Neuronal stem cell (in vitro differentiated cells): ENCODE measurements around the gene ZNF345.
A peak's percentile ranks its signal among the peaks of the same experiment; 100 is the strongest.

Experiments
- DNase-seq: peaks from one replicate; pipeline ENCODE4 v3.0.0-alpha.2; 2013; ENCODE audit warnings: low spot score
- H2AFZ ChIP-seq: one replicate; pipeline ENCODE4 v1.6.1; 2013; ENCODE audit warnings: mild to moderate bottlenecking, low read length, inconsistent platforms
- H2AK5ac ChIP-seq: 2 replicates; pipeline ENCODE4 v1.6.1; 2013; ENCODE audit warnings: low read depth, mild to moderate bottlenecking, inconsistent platforms, low read length, moderate library complexity, mixed read lengths
- H2BK120ac ChIP-seq: 2 replicates; pipeline ENCODE4 v1.6.1; 2013; ENCODE audit warnings: low read depth, mild to moderate bottlenecking, inconsistent platforms, low read length, moderate library complexity, mixed read lengths
- H2BK12ac ChIP-seq: one replicate; pipeline ENCODE4 v1.6.1; 2013; ENCODE audit warnings: low read length, inconsistent platforms
- H2BK15ac ChIP-seq: 2 replicates; pipeline ENCODE4 v1.6.1; 2013; ENCODE audit warnings: mild to moderate bottlenecking, low read length, inconsistent platforms, mixed read lengths
- H2BK5ac ChIP-seq: one replicate; pipeline ENCODE4 v1.6.1; 2013; ENCODE audit warnings: inconsistent platforms, mild to moderate bottlenecking, low read length, moderate library complexity
- H3K14ac ChIP-seq: one replicate; pipeline ENCODE4 v1.6.1; 2013; ENCODE audit warnings: low read length, inconsistent platforms
- H3K18ac ChIP-seq: 2 replicates; pipeline ENCODE4 v1.6.1; 2013; ENCODE audit warnings: low read length, inconsistent platforms
- H3K23ac ChIP-seq: 2 replicates; pipeline ENCODE4 v1.6.1; 2013; ENCODE audit warnings: low read depth, mild to moderate bottlenecking, mixed read lengths, low read length, inconsistent platforms; ENCODE audit not compliant: poor library complexity
- H3K27ac ChIP-seq: replicated peaks from 3 replicates; pipeline ENCODE4 v1.5.1; 2013; ENCODE audit warnings: low read length, inconsistent platforms
- H3K27me3 ChIP-seq, 3 experiments: 2 replicates each; pipeline ENCODE4 v1.6.1; 2013; ENCODE audit warnings: low read length in 3 of 3, mild to moderate bottlenecking in 2 of 3, inconsistent platforms in 1 of 3, low read depth in 1 of 3, mixed read lengths in 1 of 3, moderate library complexity in 1 of 3; ENCODE audit not compliant: control insufficient read depth in 3 of 3, insufficient read depth in 3 of 3
- H3K36me3 ChIP-seq, 2 donors: replicated peaks in 1 of 2; 2 replicates each; pipeline ENCODE4 v1.6.1; 2013; ENCODE audit warnings: low read length in 2 of 2; ENCODE audit not compliant: control insufficient read depth in 2 of 2, insufficient read depth in 2 of 2
- H3K4ac ChIP-seq: 2 replicates; pipeline ENCODE4 v1.6.1; 2013; ENCODE audit warnings: inconsistent platforms, mild to moderate bottlenecking, low read length, moderate library complexity
- H3K4me1 ChIP-seq, 2 donors: 1 replicate in 1 of 2; 2 replicates in 1 of 2; pipeline ENCODE4 v1.6.1; 2013; ENCODE audit warnings: low read length in 2 of 2, low read depth in 1 of 2; ENCODE audit not compliant: control insufficient read depth in 2 of 2, insufficient read depth in 1 of 2
- H3K4me2 ChIP-seq: one replicate; pipeline ENCODE4 v1.6.1; 2013; ENCODE audit warnings: mild to moderate bottlenecking, low read length, inconsistent platforms; ENCODE audit not compliant: insufficient read depth, poor library complexity, severe bottlenecking
- H3K4me3 ChIP-seq, 2 donors: 2 replicates each; pipeline ENCODE4 v1.5.1; 2013; ENCODE audit warnings: low read length in 2 of 2, mild to moderate bottlenecking in 2 of 2, inconsistent platforms in 1 of 2, moderate library complexity in 1 of 2
- H3K79me1 ChIP-seq: one replicate; pipeline ENCODE4 v1.6.1; 2013; ENCODE audit warnings: low read depth, mild to moderate bottlenecking, inconsistent platforms, low read length, moderate library complexity
- H3K9ac ChIP-seq: one replicate; pipeline ENCODE4 v1.6.1; 2013; ENCODE audit warnings: mild to moderate bottlenecking, low read depth, low read length, inconsistent platforms; ENCODE audit not compliant: poor library complexity
- H3K9me3 ChIP-seq, 2 donors: replicated peaks in 1 of 2; 2 replicates each; pipeline versions ENCODE3 to v1.6.1; 2013; ENCODE audit warnings: low read length in 2 of 2, mild to moderate bottlenecking in 2 of 2, inconsistent platforms in 1 of 2, low read depth in 1 of 2, mixed read lengths in 1 of 2, moderate library complexity in 1 of 2; ENCODE audit not compliant: control insufficient read depth in 2 of 2, insufficient read depth in 1 of 2
- H4K8ac ChIP-seq: one replicate; pipeline ENCODE4 v1.6.1; 2013; ENCODE audit warnings: low read depth, mild to moderate bottlenecking, inconsistent platforms, low read length, moderate library complexity
- H4K91ac ChIP-seq: one replicate; pipeline ENCODE4 v1.6.1; 2013; ENCODE audit warnings: low read length, low read depth, mild to moderate bottlenecking, inconsistent platforms; ENCODE audit not compliant: poor library complexity
- WGBS, 2 donors: extraction: QIAGEN DNeasy Blood & Tissue Kit; methylation state at CpG; one replicate each; pipeline ENCODE4 v1.1.7; 2013; ENCODE audit warnings: missing lambda C conversion rate in 2 of 2, mixed read lengths in 1 of 2; ENCODE audit not compliant: insufficient read length in 2 of 2, insufficient replicate concordance in 1 of 2; ENCODE audit errors: extremely low coverage in 2 of 2; 5-methylcytosine and 5-hydroxymethylcytosine counted together

ZNF345 gene

GRCh38 chr19:36838784-36839324 is 11.8 kb upstream of the ZNF345 start:
- Histone ChIP-seq H3K23ac (peak overlapping the region; percentile 94), H3K9ac (peak overlapping the region; percentile 78), H3K4me1 (peaks cover 0 to 1% of the 10 kb centered on the region in 2 donors), H3K36me3 (peaks cover 3 to 44% of the 10 kb centered on the region in 2 donors), H3K14ac (no peak overlapping the region), H2AK5ac (peak overlapping the region; percentile 66), H3K27me3 (no peaks in the 10 kb centered on the region), H2BK120ac (no peak overlapping the region), H3K79me1 (peaks cover 3% of the 10 kb centered on the region), H2AFZ (peak overlapping the region; percentile 88), H4K8ac (no peak overlapping the region), H3K4me2 (peak overlapping the region; percentile 71), H2BK15ac (peak overlapping the region; percentile 62), H4K91ac (no peak overlapping the region), H2BK5ac (peak overlapping the region; percentile 96), H3K27ac (no peak overlapping the region), H3K4ac (no peak overlapping the region), H3K4me3 (peak overlapping the region; percentile 62 to 96), H2BK12ac (no peak overlapping the region), H3K18ac (peak overlapping the region; percentile 97), H3K9me3 (peaks cover 6 to 59% of the 10 kb centered on the region in 2 donors)
- DNase-seq = no peak
- WGBS, 2 donors = no CpG with 5 or more reads among the region's 12 CpGs

GRCh38 chr19:36847968-36848367 is 2.7 kb upstream of the ZNF345 start:
- Histone ChIP-seq H3K4me2 (no peak overlapping the region), H3K14ac (no peak overlapping the region), H4K91ac (no peak overlapping the region), H2BK5ac (no peak overlapping the region), H3K27me3 (no peaks in the 10 kb centered on the region), H3K18ac (no peak overlapping the region), H4K8ac (no peak overlapping the region), H2AK5ac (no peak overlapping the region), H3K9me3 (peaks cover 2 to 57% of the 10 kb centered on the region in 2 donors), H3K4me1 (no peaks in the 10 kb centered on the region), H3K23ac (no peak overlapping the region), H3K79me1 (peaks cover 8% of the 10 kb centered on the region), H3K36me3 (peaks cover 0 to 46% of the 10 kb centered on the region in 2 donors), H2BK15ac (no peak overlapping the region), H3K4ac (no peak overlapping the region), H2AFZ (no peak overlapping the region), H2BK12ac (no peak overlapping the region), H3K27ac (no peak overlapping the region), H2BK120ac (no peak overlapping the region), H3K4me3 (no peak overlapping the region), H3K9ac (no peak overlapping the region)
- WGBS, 2 donors = no CpG with 5 or more reads among the region's 1 CpG
- no peak for DNase-seq

- H3K4me2 ChIP-seq = peak overlapping the region; percentile 85
- H3K9ac ChIP-seq = peak overlapping the region; percentile 89
- H3K4ac ChIP-seq = no peak overlapping the region
- no peak overlapping the region for H2BK15ac ChIP-seq
- no peak overlapping the region for H2BK120ac ChIP-seq
- peaks cover 4 to 59% of the 10 kb centered on the region in 2 donors for H3K9me3 ChIP-seq
- H3K23ac ChIP-seq = peak overlapping the region; percentile 70
- H3K4me1 ChIP-seq = no peaks in the 10 kb centered on the region
- H3K4me3 ChIP-seq = peak overlapping the region; percentile 73 to 100
- H3K27me3 ChIP-seq = no peaks in the 10 kb centered on the region
- peak overlapping the region; percentile 28 for H3K14ac ChIP-seq
- peak overlapping the region; percentile 74 for H4K8ac ChIP-seq
- DNase-seq = peak; percentile 86
- WGBS, 2 donors = no CpG with 5 or more reads among the region's 36 CpGs
- H2BK5ac ChIP-seq = peak overlapping the region; percentile 83
- H2BK12ac ChIP-seq = no peak overlapping the region
- peak overlapping the region; percentile 89 for H3K18ac ChIP-seq
- H4K91ac ChIP-seq = no peak overlapping the region
- H2AK5ac ChIP-seq = no peak overlapping the region
- no peak overlapping the region for H3K27ac ChIP-seq
- H3K36me3 ChIP-seq = peaks cover 0 to 49% of the 10 kb centered on the region in 2 donors
- H2AFZ ChIP-seq = peak overlapping the region; percentile 91
- peaks cover 8% of the 10 kb centered on the region for H3K79me1 ChIP-seq
Observed at GRCh38 chr19:36849701-36850558, 746 bp upstream of the ZNF345 start.

GRCh38 chr19:36851898-36852297 is 1.2 kb downstream of the ZNF345 start:
- no peak overlapping the region for H3K18ac ChIP-seq
- no peak overlapping the region for H2BK12ac ChIP-seq
- no peaks in the 10 kb centered on the region for H3K27me3 ChIP-seq
- no peak overlapping the region for H2AFZ ChIP-seq
- no peak for DNase-seq
- no peak overlapping the region for H2AK5ac ChIP-seq
- no peak overlapping the region for H2BK15ac ChIP-seq
- WGBS, 2 donors = no CpG with 5 or more reads among the region's 3 CpGs
- no peak overlapping the region for H2BK120ac ChIP-seq
- H3K4me1 ChIP-seq = no peaks in the 10 kb centered on the region
- H3K9ac ChIP-seq = no peak overlapping the region
- H3K36me3 ChIP-seq = peaks cover 3 to 58% of the 10 kb centered on the region in 2 donors
- peak overlapping the region; percentile 79 for H3K4me2 ChIP-seq
- H3K14ac ChIP-seq = no peak overlapping the region
- H3K4ac ChIP-seq = no peak overlapping the region
- no peak overlapping the region for H3K27ac ChIP-seq
- H3K79me1 ChIP-seq = peaks cover 8% of the 10 kb centered on the region
- peak overlapping the region in 1 of 2 donors; percentile 73 for H3K4me3 ChIP-seq
- H4K8ac ChIP-seq = no peak overlapping the region
- no peak overlapping the region for H3K23ac ChIP-seq
- H3K9me3 ChIP-seq = peaks cover 8 to 58% of the 10 kb centered on the region in 2 donors
- no peak overlapping the region for H4K91ac ChIP-seq
- no peak overlapping the region for H2BK5ac ChIP-seq
